ENCODE data around the gene E2F2.
"Not testable (repeated sequence)": the region's sequence is repeated elsewhere in the genome, so short reads cannot be mapped to it uniquely, and the experiment has no call there.

Gene E2F2

GRCh38 chr1:23521588-23521987, 9.4 kb downstream of the E2F2 start:
- DNase-seq (ENCODE audit: low read depth) = no peak
- no peak for TF ChIP-seq CTCF (IDR thresholded peaks at IDR 0.05; ENCODE audit: low read depth, low read length, missing control alignments)
- no peak overlapping the region for H3K4me3 ChIP-seq (ENCODE audit: low read depth, low read length)

- TF ChIP-seq CTCF (IDR thresholded peaks at IDR 0.05; ENCODE audit: low read depth, low read length, missing control alignments) = no peak
- no peak overlapping the region for H3K4me3 ChIP-seq (ENCODE audit: low read depth, low read length)
- no peak for DNase-seq (ENCODE audit: low read depth)
Measured at GRCh38 chr1:23517581-23517980, 13.5 kb downstream of the E2F2 start.

- DNase-seq (ENCODE audit: low read depth) = no peak
- H3K4me3 ChIP-seq (ENCODE audit: low read depth, low read length) = no peak overlapping the region
- no peak for TF ChIP-seq CTCF (IDR thresholded peaks at IDR 0.05; ENCODE audit: low read depth, low read length, missing control alignments)
Measured at GRCh38 chr1:23515905-23516304, 15.1 kb downstream of the E2F2 start.

- no peak for TF ChIP-seq CTCF (IDR thresholded peaks at IDR 0.05; ENCODE audit: low read depth, low read length, missing control alignments)
- DNase-seq (ENCODE audit: low read depth) = no peak
- no peak overlapping the region for H3K4me3 ChIP-seq (ENCODE audit: low read depth, low read length)
Measured at GRCh38 chr1:23514111-23514679, 16.8 kb downstream of the E2F2 start.

GRCh38 chr1:23509896-23510295, 21.1 kb downstream of the E2F2 start:
- TF ChIP-seq CTCF (IDR thresholded peaks at IDR 0.05; ENCODE audit: low read depth, low read length, missing control alignments) = no peak
- H3K4me3 ChIP-seq (ENCODE audit: low read depth, low read length) = no peak overlapping the region
- DNase-seq (ENCODE audit: low read depth) = no peak

GRCh38 chr1:23506376-23507107, 24.5 kb downstream of the E2F2 start:
- no peak for TF ChIP-seq CTCF (IDR thresholded peaks at IDR 0.05; ENCODE audit: low read depth, low read length, missing control alignments)
- DNase-seq (ENCODE audit: low read depth) = no peak
- no peak overlapping the region for H3K4me3 ChIP-seq (ENCODE audit: low read depth, low read length)

- DNase-seq (ENCODE audit: low read depth) = no peak
- no peak overlapping the region for H3K4me3 ChIP-seq (ENCODE audit: low read depth, low read length)
- no peak for TF ChIP-seq CTCF (IDR thresholded peaks at IDR 0.05; ENCODE audit: low read depth, low read length, missing control alignments)
Measured at GRCh38 chr1:23505851-23506250, 25.2 kb downstream of the E2F2 start.

GRCh38 chr1:23504156-23504555, 26.9 kb downstream of the E2F2 start:
- DNase-seq (ENCODE audit: low read depth); H3K4me3 ChIP-seq (ENCODE audit: low read depth, low read length): not testable (repeated sequence)
